Esophagus (tissue), 2 donors: Measurements from ENCODE around the gene ACER3. TPM values are rescaled to one million over a fixed set of nuclear protein-coding genes. Genes with fewer than 3 reads are reported as not detected.
"Not testable (repeated sequence)": the region's sequence is repeated elsewhere in the genome, so short reads cannot be mapped to it uniquely, and the experiment has no call there.

Experiments
- H3K27ac ChIP-seq, 2 donors: one replicate each; pipeline ENCODE4 v1.5.1; 2013; ENCODE audit warnings: low read depth in 2 of 2, mild to moderate bottlenecking in 2 of 2, inconsistent platforms in 1 of 2, low read length in 1 of 2, moderate library complexity in 1 of 2
- H3K27me3 ChIP-seq, 2 donors: one replicate each; pipeline ENCODE4 v1.6.1; 2013; ENCODE audit warnings: low read length in 2 of 2, control low read depth in 1 of 2, mild to moderate bottlenecking in 1 of 2; ENCODE audit not compliant: insufficient read depth in 2 of 2, control insufficient read depth in 1 of 2
- H3K36me3 ChIP-seq, 2 donors: one replicate each; pipeline ENCODE4 v1.6.1; 2013; ENCODE audit warnings: low read length in 1 of 2; ENCODE audit not compliant: control insufficient read depth in 2 of 2, insufficient read depth in 2 of 2
- H3K4me1 ChIP-seq, 2 donors: one replicate each; pipeline ENCODE4 v1.6.1; 2013; ENCODE audit warnings: low read length in 1 of 2; ENCODE audit not compliant: control insufficient read depth in 2 of 2, insufficient read depth in 2 of 2
- H3K4me3 ChIP-seq, 2 donors: one replicate each; pipeline ENCODE4 v1.5.1; 2013; ENCODE audit warnings: low read length in 2 of 2, mild to moderate bottlenecking in 2 of 2, low read depth in 1 of 2, moderate library complexity in 1 of 2
- H3K9me3 ChIP-seq, 2 donors: one replicate each; pipeline ENCODE4 v1.6.1; 2013; ENCODE audit warnings: mild to moderate bottlenecking in 2 of 2, low read depth in 1 of 2, low read length in 1 of 2, moderate library complexity in 1 of 2; ENCODE audit not compliant: control insufficient read depth in 2 of 2, insufficient read depth in 1 of 2
- WGBS, 2 donors: extraction: QIAGEN DNeasy Blood & Tissue Kit; methylation state at CpG; one replicate each; pipeline ENCODE4 v1.1.7; 2013; 5-methylcytosine and 5-hydroxymethylcytosine counted together
- polyA plus RNA-seq, 2 donors: library from polyadenylated mRNA; stranded (reverse); fragments of 200-250 nt; gene quantifications; one replicate each; pipeline ENCODE4 v1.2.3, GENCODE V29; 2013
- donor health status: healthy with polysubstance abuse.
- donor health status: Bipolar disorder and iron deficiency.

ACER3 gene
- polyA plus RNA-seq, 2 donors: 7.2 to 8.2 TPM

GRCh38 chr11:76846441-76846840, 14.3 kb upstream of the ACER3 start:
- Histone ChIP-seq H3K36me3 (no peaks in the 10 kb centered on the region), H3K4me1 (no peaks in the 10 kb centered on the region), H3K27ac (no peak overlapping the region), H3K27me3 (no peaks in the 10 kb centered on the region), H3K4me3 (no peak overlapping the region), H3K9me3 (no peaks in the 10 kb centered on the region)
- WGBS, 2 donors: 81 to 93% methylated on average over 3 of the region's 3 CpGs

GRCh38 chr11:76849376-76849775, 11.3 kb upstream of the ACER3 start:
- no peaks in the 10 kb centered on the region for H3K27me3 ChIP-seq
- no peaks in the 10 kb centered on the region for H3K36me3 ChIP-seq
- no peak overlapping the region for H3K4me3 ChIP-seq
- WGBS, 2 donors: 94% methylated on average over 3 of the region's 3 CpGs
- H3K27ac ChIP-seq: no peak overlapping the region
- H3K4me1 ChIP-seq: no peaks in the 10 kb centered on the region
- no peaks in the 10 kb centered on the region for H3K9me3 ChIP-seq

- no peak overlapping the region for H3K27ac ChIP-seq
- no peaks in the 10 kb centered on the region for H3K4me1 ChIP-seq
- 54 to 57% methylated on average over 4 of the region's 4 CpGs for WGBS, 2 donors
- no peaks in the 10 kb centered on the region for H3K36me3 ChIP-seq
- H3K4me3 ChIP-seq: no peak overlapping the region
- H3K27me3 ChIP-seq: no peaks in the 10 kb centered on the region
- no peaks in the 10 kb centered on the region for H3K9me3 ChIP-seq
Measured at GRCh38 chr11:76850130-76850529, 10.6 kb upstream of the ACER3 start.

- WGBS, 2 donors: 65 to 73% methylated on average over 6 of the region's 6 CpGs
- Histone ChIP-seq H3K27me3 (no peaks in the 10 kb centered on the region), H3K36me3 (no peaks in the 10 kb centered on the region), H3K9me3 (no peaks in the 10 kb centered on the region), H3K4me1 (no peaks in the 10 kb centered on the region), H3K4me3 (no peak overlapping the region), H3K27ac (no peak overlapping the region)
Measured at GRCh38 chr11:76850815-76851214, 9.9 kb upstream of the ACER3 start.

- Histone ChIP-seq H3K9me3 (no peaks in the 10 kb centered on the region), H3K4me3 (no peak overlapping the region), H3K27ac (no peak overlapping the region), H3K27me3 (no peaks in the 10 kb centered on the region), H3K36me3 (no peaks in the 10 kb centered on the region), H3K4me1 (no peaks in the 10 kb centered on the region)
- WGBS, 2 donors: 93 to 96% methylated on average over 1 of the region's 1 CpG
Measured at GRCh38 chr11:76854709-76855108, 6.0 kb upstream of the ACER3 start.

- WGBS, 2 donors: 85 to 89% methylated on average over 5 of the region's 5 CpGs
- H3K9me3 ChIP-seq, H3K27ac ChIP-seq, H3K27me3 ChIP-seq, H3K4me3 ChIP-seq, H3K36me3 ChIP-seq, H3K4me1 ChIP-seq: not testable (repeated sequence)
Measured at GRCh38 chr11:76855670-76856069, 5.0 kb upstream of the ACER3 start.

GRCh38 chr11:76856106-76856505, 4.6 kb upstream of the ACER3 start:
- no peaks in the 10 kb centered on the region for H3K9me3 ChIP-seq
- no peak overlapping the region for H3K4me3 ChIP-seq
- peaks cover 0 to 3% of the 10 kb centered on the region in 2 donors for H3K4me1 ChIP-seq
- no peak overlapping the region for H3K27ac ChIP-seq
- H3K36me3 ChIP-seq: no peaks in the 10 kb centered on the region
- H3K27me3 ChIP-seq: no peaks in the 10 kb centered on the region

GRCh38 chr11:76856571-76856970, 4.1 kb upstream of the ACER3 start:
- WGBS, 2 donors: 94% methylated on average over 2 of the region's 2 CpGs
- Histone ChIP-seq H3K27me3 (no peaks in the 10 kb centered on the region), H3K27ac (no peak overlapping the region), H3K4me1 (peaks cover 1 to 3% of the 10 kb centered on the region in 2 donors), H3K9me3 (no peaks in the 10 kb centered on the region), H3K4me3 (no peak overlapping the region), H3K36me3 (no peaks in the 10 kb centered on the region)

- Histone ChIP-seq H3K4me3 (no peak overlapping the region), H3K36me3 (no peaks in the 10 kb centered on the region), H3K27me3 (no peaks in the 10 kb centered on the region), H3K4me1 (peaks cover 3% of the 10 kb centered on the region in 2 donors), H3K27ac (no peak overlapping the region), H3K9me3 (no peaks in the 10 kb centered on the region)
- 44 to 54% methylated on average over 6 of the region's 6 CpGs for WGBS, 2 donors
Measured at GRCh38 chr11:76857781-76858410, 2.8 kb upstream of the ACER3 start.

- H3K4me3 ChIP-seq: no peak overlapping the region
- WGBS, 2 donors: 93 to 95% methylated on average over 14 of the region's 14 CpGs
Measured at GRCh38 chr11:76859708-76860227, 950 bp upstream of the ACER3 start.

More at GRCh38 chr11:76859708-76860227, 950 bp upstream of the ACER3 start:
- Histone ChIP-seq H3K36me3 (no peaks in the 10 kb centered on the region), H3K9me3 (no peaks in the 10 kb centered on the region), H3K4me1 (peaks cover 3% of the 10 kb centered on the region in 2 donors), H3K27me3 (no peaks in the 10 kb centered on the region), H3K27ac (peak overlapping the region; percentile 85 to 93)
